OCI-LY1 (cell line): ENCODE results near the gene PKM.

Source experiments
- H2AFZ ChIP-seq: fragments of 200-600 bp; sonication (generic), shearing (Covaris generic); 2 replicates; pipeline ENCODE4 v1.6.0; 2014; ENCODE audit warnings: antibody characterized with exemption, mild to moderate bottlenecking, low read length
- H3F3A ChIP-seq: fragments of 200-600 bp; sonication (generic), shearing (Covaris generic); 2 replicates; pipeline ENCODE4 v1.6.0; 2014; ENCODE audit warnings: mild to moderate bottlenecking, antibody characterized with exemption, low read length, moderate library complexity; ENCODE audit not compliant: insufficient read depth
- H3K27ac ChIP-seq: fragments of 200-600 bp; sonication (generic); 2 replicates; pipeline ENCODE4 v1.5.1; 2014; ENCODE audit warnings: low read length, mixed run types, mild to moderate bottlenecking, low read depth; ENCODE audit not compliant: poor library complexity, severe bottlenecking
- H3K27me3 ChIP-seq: fragments of 200-600 bp; sonication (generic); 2 replicates; pipeline ENCODE4 v1.6.0; 2014; ENCODE audit warnings: antibody characterized with exemption, mild to moderate bottlenecking, low read length, moderate library complexity; ENCODE audit not compliant: insufficient read depth
- H3K36me3 ChIP-seq: fragments of 200-600 bp; sonication (generic); 2 replicates; pipeline ENCODE4 v1.6.1; 2014; ENCODE audit warnings: mild to moderate bottlenecking, antibody characterized with exemption, low read length, moderate library complexity, mixed read lengths; ENCODE audit not compliant: insufficient read depth
- H3K4me1 ChIP-seq: fragments of 200-600 bp; sonication (generic); 2 replicates; pipeline ENCODE4 v1.5.1; 2014; ENCODE audit warnings: mild to moderate bottlenecking, low read length, moderate library complexity; ENCODE audit not compliant: insufficient read depth, severe bottlenecking
- H3K4me2 ChIP-seq: fragments of 200-600 bp; sonication (generic), shearing (Covaris generic); 2 replicates; pipeline ENCODE4 v1.6.1; 2014; ENCODE audit warnings: low read length
- H3K4me3 ChIP-seq: fragments of 200-600 bp; sonication (generic); 2 replicates; pipeline ENCODE4 v1.5.1; 2014; ENCODE audit warnings: low read length, low read depth, mild to moderate bottlenecking, mixed read lengths; ENCODE audit not compliant: poor library complexity, severe bottlenecking
- H3K79me2 ChIP-seq: fragments of 200-600 bp; shearing (Covaris generic); 2 replicates; pipeline ENCODE4 v1.6.1; 2016; ENCODE audit warnings: mixed run types, low read length, mixed read lengths; ENCODE audit not compliant: insufficient read depth
- H3K9ac ChIP-seq: fragments of 200-600 bp; sonication (generic), shearing (Covaris generic); 2 replicates; pipeline ENCODE4 v1.6.1; 2014; ENCODE audit warnings: mild to moderate bottlenecking, low read length, mixed read lengths
- H3K9me2 ChIP-seq: fragments of 200-600 bp; sonication (generic), shearing (Covaris generic); 2 replicates; pipeline ENCODE4 v1.6.1; 2014; ENCODE audit warnings: low read depth, mild to moderate bottlenecking, low read length, mixed read lengths
- H3K9me3 ChIP-seq: fragments of 200-600 bp; shearing (Covaris generic); 2 replicates; pipeline ENCODE4 v1.6.1; 2014; ENCODE audit warnings: low read length, mixed read lengths
- H4K20me1 ChIP-seq: fragments of 200-600 bp; sonication (generic), shearing (Covaris generic); 2 replicates; pipeline ENCODE4 v1.6.0; 2016; ENCODE audit warnings: mild to moderate bottlenecking, low read length; ENCODE audit not compliant: insufficient read depth
- EZH2 ChIP-seq: fragments of 200-600 bp; sonication (generic), shearing (Covaris generic); IDR thresholded peaks from 2 replicates; pipeline ENCODE4 v1.8.0; 2017; ENCODE audit warnings: borderline replicate concordance, mixed run types, mild to moderate bottlenecking, antibody characterized with exemption, low read length, moderate library complexity, mixed read lengths
- TF ChIP-seq, protein P1 (sequence below): fragments of 200-600 bp; sonication (generic), shearing (Covaris generic); IDR thresholded peaks from 2 replicates; pipeline ENCODE4 v1.5.1; 2017; ENCODE audit warnings: mild to moderate bottlenecking, antibody characterized with exemption, low read length, moderate library complexity, mixed read lengths

PKM gene

DNA sequence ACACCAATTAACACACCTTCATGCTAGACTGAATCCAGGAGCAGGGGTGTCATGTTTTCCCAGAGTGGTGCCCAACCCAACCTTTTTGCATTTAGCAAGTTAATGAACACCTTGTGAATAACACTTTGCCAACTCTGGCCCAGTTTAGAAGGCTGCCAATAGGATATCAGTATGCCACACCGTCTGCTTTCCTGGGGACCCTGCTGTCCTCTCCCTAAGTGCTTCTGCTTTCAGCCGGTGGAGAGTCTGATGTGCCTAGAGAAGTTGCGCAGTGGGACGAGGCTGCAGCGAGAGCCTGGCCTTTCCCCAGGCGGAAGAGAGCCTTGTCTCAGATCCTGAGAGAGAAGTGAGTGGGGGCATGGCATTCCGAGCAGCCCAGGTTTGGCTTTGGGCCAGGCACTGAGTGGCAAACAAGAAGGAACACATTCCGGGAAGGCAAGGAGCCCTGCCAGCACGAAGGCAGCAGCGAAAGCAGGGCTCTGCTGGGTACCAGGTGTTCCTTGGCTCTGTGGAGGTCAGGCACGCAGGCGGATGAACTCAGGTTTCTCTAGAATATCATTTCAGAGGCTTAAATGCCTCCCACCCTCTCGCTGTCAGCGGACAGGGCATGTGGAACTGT lies 75.9 kb downstream of the PKM start:
- Histone ChIP-seq H3K4me1 (peaks cover 10% of the 10 kb centered on the region), H3K4me3 (peak overlapping the region; percentile 50), H3K4me2 (peak overlapping the region; percentile 56), H3K36me3 (no peaks in the 10 kb centered on the region), H3K9ac (peak overlapping the region; percentile 43; the same call in 1 of the 2 replicates), H3K27ac (no peak overlapping the region), H3F3A (no peaks in the 10 kb centered on the region), H3K9me3 (no peaks in the 10 kb centered on the region), H4K20me1 (no peaks in the 10 kb centered on the region), H3K27me3 (no peaks in the 10 kb centered on the region), H2AFZ (peak overlapping the region; percentile 29; the same call in 1 of the 2 replicates), H3K9me2 (no peaks in the 10 kb centered on the region), H3K79me2 (no peaks in the 10 kb centered on the region)
- no peak for TF ChIP-seq EZH2
- TF ChIP-seq, protein P1, sequence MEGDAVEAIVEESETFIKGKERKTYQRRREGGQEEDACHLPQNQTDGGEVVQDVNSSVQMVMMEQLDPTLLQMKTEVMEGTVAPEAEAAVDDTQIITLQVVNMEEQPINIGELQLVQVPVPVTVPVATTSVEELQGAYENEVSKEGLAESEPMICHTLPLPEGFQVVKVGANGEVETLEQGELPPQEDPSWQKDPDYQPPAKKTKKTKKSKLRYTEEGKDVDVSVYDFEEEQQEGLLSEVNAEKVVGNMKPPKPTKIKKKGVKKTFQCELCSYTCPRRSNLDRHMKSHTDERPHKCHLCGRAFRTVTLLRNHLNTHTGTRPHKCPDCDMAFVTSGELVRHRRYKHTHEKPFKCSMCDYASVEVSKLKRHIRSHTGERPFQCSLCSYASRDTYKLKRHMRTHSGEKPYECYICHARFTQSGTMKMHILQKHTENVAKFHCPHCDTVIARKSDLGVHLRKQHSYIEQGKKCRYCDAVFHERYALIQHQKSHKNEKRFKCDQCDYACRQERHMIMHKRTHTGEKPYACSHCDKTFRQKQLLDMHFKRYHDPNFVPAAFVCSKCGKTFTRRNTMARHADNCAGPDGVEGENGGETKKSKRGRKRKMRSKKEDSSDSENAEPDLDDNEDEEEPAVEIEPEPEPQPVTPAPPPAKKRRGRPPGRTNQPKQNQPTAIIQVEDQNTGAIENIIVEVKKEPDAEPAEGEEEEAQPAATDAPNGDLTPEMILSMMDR, result no peak

DNA sequence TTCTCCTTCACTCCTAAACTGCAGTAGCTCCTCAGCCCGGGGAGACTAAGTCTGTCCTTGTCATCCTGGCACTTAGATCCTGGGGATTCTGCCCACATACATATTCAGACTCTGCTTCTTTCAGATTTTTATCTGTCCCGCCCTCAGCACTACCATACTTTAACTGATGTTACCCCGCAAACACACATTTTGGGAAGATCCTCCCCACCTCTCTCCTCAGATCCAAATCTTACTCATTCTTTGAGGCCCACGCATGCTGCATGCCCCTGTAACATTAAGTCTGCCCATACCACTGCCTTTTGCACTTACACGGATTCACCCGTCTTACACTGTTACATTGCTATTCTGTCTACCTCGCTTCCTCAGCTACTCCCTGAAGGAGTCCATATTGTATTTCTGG lies 76.7 kb downstream of the PKM start:
- Histone ChIP-seq H4K20me1 (no peaks in the 10 kb centered on the region), H3K27me3 (no peaks in the 10 kb centered on the region), H3K36me3 (no peaks in the 10 kb centered on the region), H3K27ac (no peak overlapping the region), H3K9ac (no peak overlapping the region), H3K4me2 (no peak overlapping the region), H3K9me3 (no peaks in the 10 kb centered on the region), H3K4me1 (peaks cover 10% of the 10 kb centered on the region), H2AFZ (no peak overlapping the region), H3K79me2 (no peaks in the 10 kb centered on the region), H3F3A (no peaks in the 10 kb centered on the region), H3K4me3 (no peak overlapping the region), H3K9me2 (no peaks in the 10 kb centered on the region)
- TF ChIP-seq, protein P1, result no peak
- no peak for TF ChIP-seq EZH2

DNA sequence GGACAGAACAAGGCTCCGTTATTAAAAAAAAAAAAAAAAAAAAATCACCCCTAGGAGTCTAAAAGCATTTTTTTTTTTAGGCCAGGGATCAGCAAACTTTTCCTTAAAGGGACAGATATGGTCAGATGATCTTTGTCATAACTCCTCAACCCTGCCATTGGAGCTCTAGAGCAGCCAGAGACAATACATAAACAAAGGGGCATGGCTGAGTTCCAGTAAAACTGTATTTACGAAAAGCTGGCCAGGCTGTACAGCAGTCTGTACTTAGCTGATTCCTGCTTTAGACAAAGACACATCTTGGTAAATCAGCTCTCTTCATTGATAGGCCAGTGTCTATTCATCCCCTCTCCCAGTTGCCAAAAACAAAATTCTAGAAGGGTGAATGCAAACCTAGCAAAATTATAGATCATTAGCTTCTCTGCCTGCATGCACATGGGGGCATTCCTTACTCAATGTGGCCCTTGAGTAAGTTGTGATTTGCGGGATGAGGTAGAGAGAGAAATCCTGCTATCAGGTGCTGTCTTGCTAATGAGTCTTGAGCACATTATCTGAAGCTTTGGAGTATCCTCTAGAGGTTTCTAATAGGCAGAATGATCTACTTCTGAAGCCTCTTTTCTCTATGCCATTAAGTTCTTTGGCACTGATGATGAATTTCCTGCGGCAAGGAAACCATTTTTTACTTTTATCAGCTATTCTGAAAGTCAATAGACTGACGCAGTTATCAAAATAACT lies 77.6 kb downstream of the PKM start:
- no peaks in the 10 kb centered on the region for H3K27me3 ChIP-seq
- TF ChIP-seq EZH2, result no peak
- TF ChIP-seq, protein P1, result no peak
- H3F3A ChIP-seq, result no peaks in the 10 kb centered on the region
- H3K36me3 ChIP-seq, result no peaks in the 10 kb centered on the region
- no peak overlapping the region for H3K4me3 ChIP-seq
- H3K79me2 ChIP-seq, result no peaks in the 10 kb centered on the region
- H3K9me3 ChIP-seq, result no peaks in the 10 kb centered on the region
- no peaks in the 10 kb centered on the region for H3K9me2 ChIP-seq
- peaks cover 10% of the 10 kb centered on the region for H3K4me1 ChIP-seq
- no peak overlapping the region for H3K9ac ChIP-seq
- H2AFZ ChIP-seq, result no peak overlapping the region
- H4K20me1 ChIP-seq, result no peaks in the 10 kb centered on the region
- no peak overlapping the region for H3K27ac ChIP-seq
- H3K4me2 ChIP-seq, result no peak overlapping the region
